ENCODE measurements around the gene KDM1A.
"Not testable (repeated sequence)": the region's sequence is repeated elsewhere in the genome, so short reads cannot be mapped to it uniquely, and the experiment has no call there.

KDM1A gene

DNA sequence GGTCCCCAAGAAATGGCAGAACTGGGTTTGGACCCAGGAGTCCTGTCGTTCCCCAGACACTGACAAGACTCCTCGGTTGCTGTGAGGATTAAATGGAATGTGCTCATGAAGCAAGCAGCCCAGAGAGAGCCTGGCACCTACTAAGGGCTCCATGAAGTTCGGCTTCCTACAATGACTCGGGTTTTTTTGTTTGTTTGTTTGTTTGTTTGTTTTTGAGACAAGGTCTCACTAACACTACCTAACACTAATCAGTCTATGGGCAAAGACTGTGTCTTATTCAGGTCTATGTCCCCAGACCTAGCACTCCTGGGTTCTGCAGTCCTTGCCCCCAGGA is 43.2 kb upstream of the KDM1A start:
- in situ Hi-C loops (cut with HindIII; ENCODE audit: low sequenced_read_pairs), result no loop called here
- H3K4me3 ChIP-seq (ENCODE audit: low read depth, low read length), result no peak overlapping the region
- no peak for DNase-seq (ENCODE audit: low read depth)
- TF ChIP-seq, protein P1, sequence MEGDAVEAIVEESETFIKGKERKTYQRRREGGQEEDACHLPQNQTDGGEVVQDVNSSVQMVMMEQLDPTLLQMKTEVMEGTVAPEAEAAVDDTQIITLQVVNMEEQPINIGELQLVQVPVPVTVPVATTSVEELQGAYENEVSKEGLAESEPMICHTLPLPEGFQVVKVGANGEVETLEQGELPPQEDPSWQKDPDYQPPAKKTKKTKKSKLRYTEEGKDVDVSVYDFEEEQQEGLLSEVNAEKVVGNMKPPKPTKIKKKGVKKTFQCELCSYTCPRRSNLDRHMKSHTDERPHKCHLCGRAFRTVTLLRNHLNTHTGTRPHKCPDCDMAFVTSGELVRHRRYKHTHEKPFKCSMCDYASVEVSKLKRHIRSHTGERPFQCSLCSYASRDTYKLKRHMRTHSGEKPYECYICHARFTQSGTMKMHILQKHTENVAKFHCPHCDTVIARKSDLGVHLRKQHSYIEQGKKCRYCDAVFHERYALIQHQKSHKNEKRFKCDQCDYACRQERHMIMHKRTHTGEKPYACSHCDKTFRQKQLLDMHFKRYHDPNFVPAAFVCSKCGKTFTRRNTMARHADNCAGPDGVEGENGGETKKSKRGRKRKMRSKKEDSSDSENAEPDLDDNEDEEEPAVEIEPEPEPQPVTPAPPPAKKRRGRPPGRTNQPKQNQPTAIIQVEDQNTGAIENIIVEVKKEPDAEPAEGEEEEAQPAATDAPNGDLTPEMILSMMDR (IDR thresholded peaks at IDR 0.05; ENCODE audit: low read depth, low read length, missing control alignments), result no peak

DNA sequence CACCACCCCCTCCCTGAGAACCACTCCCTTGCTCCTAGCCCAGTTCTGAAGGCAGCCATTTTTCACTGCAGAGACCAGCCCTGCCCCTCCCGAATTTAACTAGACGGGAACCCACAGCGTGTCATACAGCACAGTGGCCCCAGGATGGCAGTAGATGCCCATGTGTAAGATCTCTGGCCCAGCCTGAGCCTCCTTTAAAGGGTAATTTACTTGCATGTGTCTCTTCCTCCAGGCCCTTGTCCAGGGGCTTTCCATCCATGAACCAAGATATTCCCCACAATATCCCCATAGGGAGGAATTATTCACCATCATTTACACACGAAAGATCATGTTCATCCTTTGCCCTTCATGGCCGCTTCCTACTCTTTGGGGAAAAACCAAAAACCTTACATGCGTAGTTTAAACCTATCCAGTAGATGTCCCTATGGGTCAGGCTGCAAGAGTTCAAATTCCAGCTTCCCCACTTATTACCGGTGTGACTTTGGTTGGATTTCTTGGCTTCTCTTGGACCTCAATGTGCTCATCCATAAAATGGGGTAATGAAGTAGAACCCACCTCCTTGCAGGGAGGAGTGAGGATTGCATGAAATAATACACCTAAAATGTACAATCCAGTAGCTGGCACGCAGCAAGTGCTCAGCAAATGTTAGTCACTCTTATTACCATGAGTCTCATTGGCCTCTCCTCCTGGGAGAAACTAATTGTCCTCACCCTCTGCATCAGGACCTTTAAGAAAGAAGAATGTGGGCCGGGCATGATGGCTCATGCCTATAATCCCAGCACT is 42.6 kb upstream of the KDM1A start:
- in situ Hi-C loops (cut with HindIII; ENCODE audit: low sequenced_read_pairs), result no loop called here
- H3K4me3 ChIP-seq (ENCODE audit: low read depth, low read length), result no peak overlapping the region
- DNase-seq (ENCODE audit: low read depth), result peak; percentile 76
- TF ChIP-seq, protein P1 (IDR thresholded peaks at IDR 0.05; ENCODE audit: low read depth, low read length, missing control alignments), result peak; percentile 77

DNA sequence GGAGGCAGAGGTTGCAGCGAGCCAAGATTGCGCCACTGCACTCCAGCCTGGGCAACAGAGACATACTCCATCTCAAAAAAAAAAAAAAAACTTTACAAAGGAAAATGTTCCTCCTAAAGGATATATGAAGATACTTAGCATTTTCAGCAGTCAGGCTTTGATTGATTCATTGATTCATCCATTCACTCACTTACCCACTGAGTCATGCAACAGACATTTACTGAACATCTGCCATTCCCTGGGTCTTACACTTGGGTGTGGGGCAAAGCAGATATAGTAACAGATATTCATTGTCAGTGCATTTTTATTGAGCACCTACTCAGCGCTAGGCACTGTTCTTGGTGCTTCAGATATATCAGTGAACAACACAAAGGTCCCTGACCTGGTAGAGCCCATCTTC is 41.0 kb upstream of the KDM1A start:
- TF ChIP-seq, protein P1 (IDR thresholded peaks at IDR 0.05; ENCODE audit: low read depth, low read length, missing control alignments), result no peak
- in situ Hi-C loops (cut with HindIII; ENCODE audit: low sequenced_read_pairs), result no loop called here
- no peak overlapping the region for H3K4me3 ChIP-seq (ENCODE audit: low read depth, low read length)
- no peak for DNase-seq (ENCODE audit: low read depth)

DNA sequence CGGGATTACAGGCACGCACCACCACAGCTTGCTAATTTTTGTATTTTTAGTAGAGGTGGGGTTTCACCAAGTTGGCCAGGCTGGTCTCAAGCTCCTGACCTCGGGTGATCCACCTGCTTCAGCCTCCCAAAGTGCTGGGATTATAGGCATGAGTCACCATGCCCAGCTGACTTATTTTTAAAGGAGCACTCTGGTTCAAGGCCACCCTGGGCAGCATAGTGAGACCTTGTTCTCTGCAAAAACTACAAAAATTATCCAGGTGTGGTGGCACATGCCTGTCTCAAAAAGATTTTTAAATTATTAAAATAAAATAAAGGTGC is 38.8 kb upstream of the KDM1A start:
- not testable (repeated sequence) for DNase-seq (ENCODE audit: low read depth)
- in situ Hi-C loops (cut with HindIII; ENCODE audit: low sequenced_read_pairs), result loop anchor here (5.0 to 10.0 kb wide), 2 partner anchors 62 to 204 kb away; no protein-coding TSS in a partner anchor

DNA sequence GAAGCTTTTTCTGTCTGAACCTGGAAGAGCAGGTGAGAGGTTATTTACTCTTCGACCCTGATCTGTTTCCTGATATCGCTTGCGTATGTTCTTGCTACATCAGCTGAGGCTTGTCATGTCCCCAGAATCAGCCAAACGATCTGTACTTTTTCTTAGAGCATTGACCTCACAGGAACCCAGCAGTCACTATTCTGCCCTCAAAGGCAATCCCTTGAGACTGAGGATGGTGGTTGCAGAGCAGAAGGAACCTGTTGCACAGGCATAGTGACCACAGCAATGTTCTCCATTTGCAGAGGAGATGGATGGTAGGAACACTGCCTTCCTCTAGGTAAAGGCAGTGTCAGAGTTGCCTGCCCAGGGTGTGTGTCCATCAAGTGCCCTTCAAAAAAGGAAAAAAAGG is 35.3 kb upstream of the KDM1A start:
- in situ Hi-C loops (cut with HindIII; ENCODE audit: low sequenced_read_pairs), result loop anchor here (5.0 to 10.0 kb wide), 2 partner anchors 58 to 201 kb away; no protein-coding TSS in a partner anchor
- no peak for DNase-seq (ENCODE audit: low read depth)
- H3K4me3 ChIP-seq (ENCODE audit: low read depth, low read length), result no peak overlapping the region
- TF ChIP-seq, protein P1 (IDR thresholded peaks at IDR 0.05; ENCODE audit: low read depth, low read length, missing control alignments), result no peak

More for the DNA sequence above, 38.8 kb upstream of the KDM1A start:
- not testable (repeated sequence) for H3K4me3 ChIP-seq (ENCODE audit: low read depth, low read length)

DNA sequence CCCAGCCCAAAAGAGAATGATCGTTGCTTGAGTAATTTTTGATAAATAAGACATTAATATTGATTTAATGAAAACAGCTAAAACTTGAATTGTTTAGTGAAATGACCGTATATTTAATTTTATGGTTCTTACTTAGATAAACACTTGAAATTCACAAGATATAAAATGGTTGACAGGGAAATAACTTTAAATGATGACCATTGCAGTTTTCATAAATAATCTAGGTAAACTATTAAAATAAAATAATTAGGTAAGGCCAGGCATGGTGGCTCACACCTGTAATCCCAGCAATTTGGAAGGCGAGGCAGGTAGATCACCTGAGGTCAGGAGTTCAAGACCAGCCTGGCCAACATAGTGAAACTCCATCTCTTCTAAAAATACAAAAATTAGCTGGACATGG is 26.9 kb upstream of the KDM1A start:
- in situ Hi-C loops (cut with HindIII; ENCODE audit: low sequenced_read_pairs); DNase-seq (ENCODE audit: low read depth); H3K4me3 ChIP-seq (ENCODE audit: low read depth, low read length): not testable (repeated sequence)

DNA sequence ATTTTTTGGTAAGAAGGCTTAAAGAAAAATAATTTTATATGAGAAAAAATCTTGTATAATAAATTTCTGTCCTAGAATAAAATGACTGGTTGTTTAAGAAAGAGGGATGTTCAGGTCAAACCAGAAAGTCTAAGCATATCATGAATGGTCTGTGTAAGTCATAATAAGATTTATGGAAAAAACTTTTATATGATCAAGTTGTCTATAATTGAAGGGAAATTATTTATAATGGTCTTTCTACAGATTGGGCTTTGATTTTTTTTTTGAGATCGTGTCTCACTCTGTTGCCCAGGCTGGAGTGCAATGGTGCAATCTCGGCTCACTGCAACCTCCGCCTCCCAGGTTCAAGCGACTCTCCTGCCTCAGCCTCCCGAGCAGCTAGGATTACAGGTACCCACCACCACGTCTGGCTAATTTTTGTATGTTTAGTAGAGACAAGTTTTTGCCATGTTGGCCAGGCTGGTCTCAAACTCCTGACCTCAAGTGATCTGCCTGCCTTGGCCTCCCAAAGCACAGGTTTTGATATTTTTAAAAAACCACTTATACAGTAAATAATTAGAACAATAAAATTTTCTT is 26.0 kb upstream of the KDM1A start:
- H3K4me3 ChIP-seq (ENCODE audit: low read depth, low read length); in situ Hi-C loops (cut with HindIII; ENCODE audit: low sequenced_read_pairs); DNase-seq (ENCODE audit: low read depth): not testable (repeated sequence)

DNA sequence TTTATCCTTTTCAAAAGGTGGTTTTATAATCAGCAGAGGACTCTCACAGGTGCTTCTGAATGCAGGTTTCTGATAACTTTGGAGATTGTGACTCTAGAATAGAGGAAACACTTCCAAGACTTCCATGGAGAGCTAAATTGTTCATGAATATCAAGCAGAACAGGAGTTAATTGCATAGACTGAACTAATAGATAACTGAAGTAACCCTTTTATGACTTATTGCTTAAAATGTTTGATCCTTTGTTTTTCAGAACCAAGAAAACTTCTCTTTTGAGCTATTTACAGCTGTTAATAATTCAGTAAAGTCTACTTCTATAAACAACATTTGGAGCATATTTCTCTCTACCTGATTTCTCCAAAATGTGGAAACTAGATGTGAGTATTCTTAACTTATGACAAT is 23.5 kb upstream of the KDM1A start:
- TF ChIP-seq, protein P1 (IDR thresholded peaks at IDR 0.05; ENCODE audit: low read depth, low read length, missing control alignments), result no peak
- in situ Hi-C loops (cut with HindIII; ENCODE audit: low sequenced_read_pairs), result no loop called here
- H3K4me3 ChIP-seq (ENCODE audit: low read depth, low read length), result no peak overlapping the region
- no peak for DNase-seq (ENCODE audit: low read depth)

DNA sequence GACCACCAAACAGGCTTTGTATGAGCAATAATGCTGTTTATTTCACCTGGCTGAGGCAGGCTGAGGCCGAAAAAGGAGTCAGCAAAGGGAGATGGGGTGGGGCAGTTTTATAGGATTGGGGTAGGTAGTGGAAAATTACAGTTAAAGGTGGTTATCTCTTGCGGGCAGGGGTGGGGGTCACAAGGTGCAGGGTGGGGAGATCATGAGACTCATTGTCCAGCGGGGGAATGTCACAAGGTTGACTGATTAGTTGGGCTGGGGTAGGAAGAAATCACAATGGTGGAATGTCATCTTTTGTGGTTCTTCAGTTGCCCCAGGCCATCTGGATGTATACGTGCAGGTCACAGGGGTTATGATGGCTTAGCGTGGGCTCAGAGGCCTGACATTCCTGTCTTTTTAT is 21.7 kb upstream of the KDM1A start:
- in situ Hi-C loops (cut with HindIII; ENCODE audit: low sequenced_read_pairs); DNase-seq (ENCODE audit: low read depth); H3K4me3 ChIP-seq (ENCODE audit: low read depth, low read length): not testable (repeated sequence)

DNA sequence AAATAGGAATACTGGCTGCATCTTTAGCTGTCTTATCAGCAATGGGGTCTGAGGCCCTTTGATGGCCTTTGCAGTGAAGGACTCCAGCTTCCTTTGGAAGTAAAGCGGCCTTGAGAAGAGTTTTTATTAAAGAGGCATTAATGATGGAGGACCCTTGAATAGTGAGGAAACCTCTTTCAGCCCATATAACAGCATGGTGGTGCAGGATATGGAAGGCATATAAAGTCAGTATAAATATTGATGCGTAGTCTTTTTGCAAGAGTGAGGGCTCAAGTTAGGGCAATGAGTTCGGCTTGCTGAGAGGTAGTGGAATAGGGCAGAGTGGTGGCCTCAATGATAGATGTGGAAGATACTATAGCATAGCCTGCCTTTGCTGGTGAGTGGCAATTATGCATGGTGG is 19.1 kb upstream of the KDM1A start:
- H3K4me3 ChIP-seq (ENCODE audit: low read depth, low read length); in situ Hi-C loops (cut with HindIII; ENCODE audit: low sequenced_read_pairs); DNase-seq (ENCODE audit: low read depth): not testable (repeated sequence)

DNA sequence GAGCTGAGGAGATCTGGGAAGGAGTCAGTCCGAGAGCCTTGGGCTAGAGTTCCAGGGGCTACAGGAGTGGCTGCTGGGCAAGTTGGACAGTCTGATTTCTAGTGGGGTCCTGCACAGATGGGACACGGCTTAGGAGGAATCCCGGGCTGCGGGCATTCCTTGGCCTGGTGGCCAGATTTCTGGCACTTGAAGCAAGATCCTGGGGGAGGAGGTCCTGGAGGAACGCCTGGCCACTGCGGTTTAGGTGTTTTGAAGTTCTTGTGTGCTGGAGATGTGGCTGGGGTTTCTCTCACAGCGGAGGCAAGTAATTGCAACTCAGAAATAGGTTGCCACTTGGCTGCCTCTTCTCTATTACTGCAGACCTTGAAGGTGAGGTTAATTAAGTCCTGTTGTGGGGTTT is 17.1 kb upstream of the KDM1A start:
- in situ Hi-C loops (cut with HindIII; ENCODE audit: low sequenced_read_pairs); DNase-seq (ENCODE audit: low read depth); H3K4me3 ChIP-seq (ENCODE audit: low read depth, low read length): not testable (repeated sequence)
